A673 (cell line): ENCODE data around the gene DGCR8.

ENCODE experiments used
- CTCF ChIP-seq: fragments of 300-800, 200-600 bp; sonication (generic); conservative IDR thresholded peaks from 2 replicates; pipeline ENCODE4 v1.5.1; 2017; ENCODE audit warnings: low read depth, mild to moderate bottlenecking, antibody characterized with exemption, low read length, moderate library complexity, mixed read lengths
- EZH2 ChIP-seq: fragments of 200-600 bp; sonication (generic); IDR thresholded peaks from 2 replicates; pipeline ENCODE4 v1.6.1; 2017; ENCODE audit warnings: borderline replicate concordance, low read depth, mild to moderate bottlenecking, mixed read lengths, antibody characterized with exemption, low read length; ENCODE audit not compliant: poor library complexity, severe bottlenecking

GRCh38 chr22:20053407-20054033, 26.5 kb upstream of the DGCR8 start:
- no peak for TF ChIP-seq CTCF
- TF ChIP-seq EZH2, result no peak
